Endothelial cell (in vitro differentiated cells): ENCODE measurements around the gene DCLK1. TPM values are rescaled to one million over a fixed set of nuclear protein-coding genes. Genes with fewer than 3 reads are reported as not detected.

Experiments
- DNase-seq: peaks from one replicate; pipeline ENCODE4 v3.0.0; 2021; ENCODE audit warnings: low spot score
- H3K27ac Mint-ChIP-seq: one replicate; pipeline ENCODE4 v1.8.0; 2021; ENCODE audit warnings: mixed read lengths, inconsistent platforms; ENCODE audit not compliant: unreplicated experiment
- H3K27me3 Mint-ChIP-seq: one replicate; pipeline ENCODE4 v1.8.0; 2021; ENCODE audit warnings: mild to moderate bottlenecking, moderate library complexity, mixed read lengths, inconsistent platforms; ENCODE audit not compliant: unreplicated experiment
- H3K36me3 Mint-ChIP-seq: one replicate; pipeline ENCODE4 v1.8.0; 2021; ENCODE audit warnings: mild to moderate bottlenecking, low read depth, mixed read lengths, inconsistent platforms; ENCODE audit not compliant: unreplicated experiment
- H3K4me1 Mint-ChIP-seq: one replicate; pipeline ENCODE4 v1.8.0; 2021; ENCODE audit warnings: mild to moderate bottlenecking, mixed read lengths, inconsistent platforms; ENCODE audit not compliant: unreplicated experiment
- H3K4me3 Mint-ChIP-seq: one replicate; pipeline ENCODE4 v1.8.0; 2021; ENCODE audit warnings: mild to moderate bottlenecking, mixed read lengths, inconsistent platforms; ENCODE audit not compliant: unreplicated experiment
- H3K9me3 Mint-ChIP-seq: one replicate; pipeline ENCODE4 v1.8.0; 2021; ENCODE audit warnings: mixed read lengths, inconsistent platforms; ENCODE audit not compliant: unreplicated experiment
- CTCF ChIP-seq: fragments of 200-600 bp; sonication (generic); IDR thresholded peaks from one replicate; pipeline ENCODE4 v1.5.0; 2021; ENCODE audit warnings: antibody characterized with exemption; ENCODE audit not compliant: unreplicated experiment
- total RNA-seq: library from RNA; stranded (reverse); fragmentation: NEBNext Ultra II Directional; extraction: Animal tissue kit (Norgen Biotek cat#: 25700); gene quantifications from one replicate; pipeline ENCODE4 v1.2.1, GENCODE V29; 2021; ENCODE audit not compliant: unreplicated experiment

DCLK1 gene
- total RNA-seq, 1 donor from 2014 or later: 1.6 TPM

- H3K36me3 Mint-ChIP-seq: no peaks in the 10 kb centered on the region
- H3K4me3 Mint-ChIP-seq: no peak overlapping the region
- DNase-seq: no peak
- H3K4me1 Mint-ChIP-seq: peaks cover 14% of the 10 kb centered on the region
- H3K27ac Mint-ChIP-seq: no peak overlapping the region
- peaks cover 2% of the 10 kb centered on the region for H3K27me3 Mint-ChIP-seq
- no peaks in the 10 kb centered on the region for H3K9me3 Mint-ChIP-seq
- TF ChIP-seq CTCF: no peak
Measured at GRCh38 chr13:35917252-35917941, 213.8 kb downstream of the DCLK1 start.

GRCh38 chr13:35916146-35916545 lies 215.0 kb downstream of the DCLK1 start:
- H3K4me3 Mint-ChIP-seq: no peak overlapping the region
- H3K27ac Mint-ChIP-seq: no peak overlapping the region
- no peaks in the 10 kb centered on the region for H3K36me3 Mint-ChIP-seq
- no peaks in the 10 kb centered on the region for H3K9me3 Mint-ChIP-seq
- TF ChIP-seq CTCF: no peak
- no peak for DNase-seq
- H3K4me1 Mint-ChIP-seq: peaks cover 14% of the 10 kb centered on the region
- H3K27me3 Mint-ChIP-seq: peaks cover 4% of the 10 kb centered on the region

GRCh38 chr13:35914662-35915061 lies 216.5 kb downstream of the DCLK1 start:
- no peak for TF ChIP-seq CTCF
- Mint-ChIP-seq H3K4me3 (no peak overlapping the region), H3K36me3 (no peaks in the 10 kb centered on the region)

GRCh38 chr13:35912841-35913240 lies 218.3 kb downstream of the DCLK1 start:
- no peak for TF ChIP-seq CTCF
- peaks cover 5% of the 10 kb centered on the region for H3K27me3 Mint-ChIP-seq
- peaks cover 14% of the 10 kb centered on the region for H3K4me1 Mint-ChIP-seq
- H3K27ac Mint-ChIP-seq: no peak overlapping the region
- no peaks in the 10 kb centered on the region for H3K36me3 Mint-ChIP-seq
- no peaks in the 10 kb centered on the region for H3K9me3 Mint-ChIP-seq
- no peak for DNase-seq
- H3K4me3 Mint-ChIP-seq: no peak overlapping the region

More at GRCh38 chr13:35914662-35915061, 216.5 kb downstream of the DCLK1 start:
- H3K27ac Mint-ChIP-seq: no peak overlapping the region
- DNase-seq: no peak
- H3K9me3 Mint-ChIP-seq: no peaks in the 10 kb centered on the region
- H3K4me1 Mint-ChIP-seq: peaks cover 14% of the 10 kb centered on the region
- H3K27me3 Mint-ChIP-seq: peaks cover 4% of the 10 kb centered on the region

GRCh38 chr13:35909837-35910540 lies 221.2 kb downstream of the DCLK1 start:
- Mint-ChIP-seq H3K27me3 (peaks cover 5% of the 10 kb centered on the region), H3K4me3 (no peak overlapping the region), H3K4me1 (no peaks in the 10 kb centered on the region), H3K36me3 (no peaks in the 10 kb centered on the region), H3K27ac (no peak overlapping the region), H3K9me3 (no peaks in the 10 kb centered on the region)
- DNase-seq: no peak
- TF ChIP-seq CTCF: no peak
